ENCODE measurements around the gene NHERF1.

Gene NHERF1

DNA sequence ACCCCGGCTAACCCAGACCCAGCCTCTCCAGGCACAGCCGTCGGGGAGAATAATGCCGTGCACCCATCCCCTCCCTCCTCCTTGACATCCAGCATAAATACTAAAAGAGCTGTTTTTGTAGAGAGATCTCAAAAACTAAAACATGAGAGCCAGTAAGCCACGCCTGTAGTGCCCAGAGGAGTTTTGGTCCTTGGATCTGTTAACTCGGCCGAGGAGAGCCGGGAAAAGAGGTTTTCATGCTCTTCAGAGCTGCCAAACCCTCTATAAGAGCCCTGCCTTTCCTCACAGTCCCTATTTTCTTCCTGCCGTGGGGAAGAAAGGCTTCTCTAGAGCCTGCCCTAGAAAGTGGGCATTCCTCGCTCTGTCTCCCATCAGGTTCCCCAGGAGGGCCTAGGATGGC lies 57.9 kb downstream of the NHERF1 start:
- in situ Hi-C loops (cut with HindIII; ENCODE audit: low sequenced_read_pairs), result loop anchor here (5.0 kb wide), 1 partner anchor 41 kb away; no protein-coding TSS in a partner anchor

GRCh38 chr17:74807441-74807840 lies 59.0 kb downstream of the NHERF1 start:
- in situ Hi-C loops (cut with HindIII; ENCODE audit: low sequenced_read_pairs), result loop anchor here (5.0 kb wide), 1 partner anchor 40 kb away; no protein-coding TSS in a partner anchor

DNA sequence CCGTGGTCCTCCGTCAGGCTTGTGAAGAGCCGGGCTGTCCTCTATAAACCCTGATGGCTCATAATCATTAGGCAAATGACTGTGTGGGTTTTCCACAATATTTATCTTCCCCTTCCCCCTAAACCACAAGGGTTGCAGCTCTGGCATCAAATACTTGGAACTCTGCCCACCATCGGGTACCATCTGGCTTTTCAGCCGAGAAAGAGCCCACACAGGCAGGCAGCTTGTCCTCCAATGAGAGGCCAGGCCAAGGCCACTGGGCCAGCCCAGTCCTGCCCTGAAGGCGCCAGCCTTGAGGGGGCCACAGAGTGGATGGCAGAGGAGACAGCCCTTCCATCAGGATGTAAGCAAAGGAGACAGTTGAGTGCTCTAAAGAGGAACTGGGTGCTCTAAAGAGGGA lies 59.5 kb downstream of the NHERF1 start:
- in situ Hi-C loops (cut with HindIII; ENCODE audit: low sequenced_read_pairs), result loop anchor here (5.0 kb wide), 1 partner anchor 39 kb away; no protein-coding TSS in a partner anchor

GRCh38 chr17:74808714-74809430 lies 60.4 kb downstream of the NHERF1 start:
- in situ Hi-C loops (cut with HindIII; ENCODE audit: low sequenced_read_pairs), result loop anchor here (5.0 kb wide), 1 partner anchor 38 kb away; no protein-coding TSS in a partner anchor

DNA sequence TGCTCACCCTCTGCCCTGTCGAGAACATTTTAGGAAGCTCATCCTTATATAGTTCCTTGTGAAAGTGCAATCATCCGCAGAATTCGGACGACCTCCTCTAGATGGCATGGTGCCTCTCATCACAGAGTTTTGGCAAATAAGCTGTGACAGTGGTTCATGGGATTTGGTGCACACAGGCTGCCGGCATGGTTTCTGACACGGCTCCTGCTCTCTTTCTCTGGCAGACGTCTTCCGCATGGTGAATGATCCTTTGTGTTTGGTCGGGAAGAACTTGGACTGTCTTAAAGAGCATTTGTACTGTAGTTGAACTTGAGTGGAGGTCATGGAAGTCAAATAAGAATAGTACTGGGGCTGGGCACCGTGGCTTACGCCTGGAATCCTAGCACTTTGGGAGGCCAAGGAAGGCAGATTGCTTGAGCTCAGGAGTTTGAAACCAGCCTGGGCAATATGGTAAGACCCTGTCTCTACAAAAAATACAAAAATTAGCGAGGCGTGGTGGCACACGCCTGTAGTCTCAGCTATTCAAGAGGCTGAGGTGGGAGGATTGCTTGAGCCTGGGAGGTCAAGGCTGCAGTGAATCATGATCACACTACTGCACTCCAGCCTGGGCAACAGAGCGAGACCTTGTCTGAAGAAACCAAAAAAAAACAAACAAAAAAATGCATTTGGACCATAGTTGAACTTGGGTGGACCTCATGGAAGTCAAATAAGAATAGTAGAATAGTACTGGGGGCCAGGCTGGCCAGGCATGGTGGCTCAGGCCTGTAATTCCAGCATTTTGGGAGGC lies 62.5 kb downstream of the NHERF1 start:
- in situ Hi-C loops (cut with HindIII; ENCODE audit: low sequenced_read_pairs), result loop anchor here (5.0 kb wide), 1 partner anchor 76 kb away; no protein-coding TSS in a partner anchor

GRCh38 chr17:74812109-74813009 lies 63.9 kb downstream of the NHERF1 start:
- in situ Hi-C loops (cut with HindIII; ENCODE audit: low sequenced_read_pairs), result loop anchor here (5.0 kb wide), 1 partner anchor 75 kb away; no protein-coding TSS in a partner anchor

GRCh38 chr17:74814453-74814852 lies 66.0 kb downstream of the NHERF1 start:
- in situ Hi-C loops (cut with HindIII; ENCODE audit: low sequenced_read_pairs), result loop anchor here (5.0 kb wide), 1 partner anchor 73 kb away; no protein-coding TSS in a partner anchor

GRCh38 chr17:74815067-74815466 lies 66.6 kb downstream of the NHERF1 start:
- in situ Hi-C loops (cut with HindIII; ENCODE audit: low sequenced_read_pairs), result no loop called here

DNA sequence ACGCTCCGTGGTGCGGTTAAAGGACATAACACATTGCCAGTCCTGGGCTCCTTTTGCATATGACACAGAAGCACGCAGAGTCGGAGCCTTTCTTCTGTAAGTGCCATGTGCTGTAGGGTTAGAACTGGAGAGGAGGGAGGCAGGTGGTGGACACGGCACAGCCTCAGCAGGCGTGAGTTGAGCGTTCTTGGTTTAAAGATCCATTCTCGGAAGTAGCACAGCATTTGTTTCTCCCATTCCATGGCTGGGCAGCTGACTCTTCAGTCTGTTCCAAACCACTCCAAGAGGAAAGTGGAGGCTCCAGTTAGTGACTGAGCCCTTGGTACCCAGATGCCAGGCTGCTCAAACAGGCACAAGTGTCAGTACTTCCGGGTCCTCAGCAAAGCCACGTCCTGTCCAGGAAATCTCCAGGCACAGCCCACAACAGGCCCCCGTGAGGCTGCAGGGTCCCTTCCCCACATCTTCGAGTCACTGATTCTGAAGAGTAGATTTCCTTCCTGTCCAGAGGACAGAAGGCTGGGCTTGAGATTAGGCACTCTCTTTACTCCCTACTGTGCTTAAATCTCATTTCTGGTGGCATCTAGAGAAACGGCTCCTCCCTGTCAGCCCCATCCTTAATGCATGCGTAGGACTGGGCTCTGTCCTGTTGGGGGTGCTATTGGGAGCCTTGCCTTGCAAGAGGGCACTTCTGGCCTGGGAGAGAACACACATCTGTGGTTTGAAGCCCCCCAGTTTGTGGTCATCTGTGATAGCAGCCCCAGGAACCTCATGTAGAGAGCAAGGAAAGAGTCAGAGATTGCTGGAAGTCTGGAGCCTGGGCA lies 67.3 kb downstream of the NHERF1 start:
- in situ Hi-C loops (cut with HindIII; ENCODE audit: low sequenced_read_pairs), result no loop called here

- in situ Hi-C loops (cut with HindIII; ENCODE audit: low sequenced_read_pairs), result no loop called here
Observed at GRCh38 chr17:74816905-74817620, 68.6 kb downstream of the NHERF1 start.

DNA sequence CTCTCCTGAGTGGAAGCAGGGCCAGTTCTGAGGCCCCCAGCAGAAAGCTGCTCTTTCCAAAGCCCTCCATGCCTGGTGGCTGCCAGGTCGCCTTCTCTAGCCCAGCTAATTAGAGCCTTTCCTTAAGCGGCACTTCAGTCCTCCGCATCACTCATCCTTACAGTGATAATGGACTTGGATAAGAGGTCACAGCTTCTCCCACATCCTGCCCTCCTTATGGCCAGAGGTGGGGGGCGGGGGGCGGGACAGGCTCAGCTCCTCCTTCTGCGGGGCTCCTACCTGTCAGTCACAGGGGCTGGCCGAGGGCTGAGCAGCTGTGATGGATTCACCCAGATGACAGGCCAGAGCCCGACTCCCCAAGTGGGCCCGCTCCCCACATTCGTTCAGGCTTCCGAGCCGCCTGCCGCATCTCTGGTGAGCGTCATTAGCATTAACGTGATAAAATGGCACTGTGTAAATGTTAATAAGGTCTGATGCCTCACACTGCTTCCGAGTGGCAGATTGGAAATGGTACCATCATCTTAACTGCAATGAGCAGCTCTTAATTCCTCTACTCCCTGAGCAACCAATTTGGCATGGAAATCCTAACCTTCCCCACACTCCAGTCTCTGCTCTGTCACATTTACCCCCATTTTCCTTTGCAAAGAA lies 70.0 kb downstream of the NHERF1 start:
- in situ Hi-C loops (cut with HindIII; ENCODE audit: low sequenced_read_pairs), result no loop called here
